Stimulated activated CD4-positive, alpha-beta T cell treated with anti-CD3 and anti-CD28 coated beads, Interleukin-12 subunit alpha, Interleukin-12 subunit beta, amount 100 ng/mL, for 24 hours (primary cell): Measurements from ENCODE around the gene TWIST2.

ENCODE experiments used
- DNase-seq, 2 experiments: peaks; one replicate each; pipeline ENCODE4 v3.0.0-alpha.2; 2020; ENCODE audit warnings: low read depth in 2 of 2

TWIST2 gene

GRCh38 chr2:238938401-238939055 is 90.6 kb downstream of the TWIST2 start:
- no peak for DNase-seq

- no peak for DNase-seq
These were observed 91.2 kb downstream of the TWIST2 start for GRCh38 chr2:238939074-238939473.

GRCh38 chr2:238939521-238940403 is 91.9 kb downstream of the TWIST2 start:
- no peak for DNase-seq

- DNase-seq = no peak
These were observed 92.9 kb downstream of the TWIST2 start for GRCh38 chr2:238940806-238941205.

- no peak for DNase-seq
These were observed 93.4 kb downstream of the TWIST2 start for GRCh38 chr2:238941262-238941792.

GRCh38 chr2:238942080-238942725 is 94.3 kb downstream of the TWIST2 start:
- DNase-seq = no peak

- no peak for DNase-seq
These were observed 94.9 kb downstream of the TWIST2 start for GRCh38 chr2:238942726-238943300.

- no peak for DNase-seq
These were observed 95.6 kb downstream of the TWIST2 start for GRCh38 chr2:238943338-238944067.

GRCh38 chr2:238945433-238946150 is 97.7 kb downstream of the TWIST2 start:
- no peak for DNase-seq

- no peak for DNase-seq
These were observed 98.7 kb downstream of the TWIST2 start for GRCh38 chr2:238946318-238947242.

- no peak for DNase-seq
These were observed 99.4 kb downstream of the TWIST2 start for GRCh38 chr2:238947243-238947760.

GRCh38 chr2:238947920-238948710 is 100.2 kb downstream of the TWIST2 start:
- DNase-seq = no peak

GRCh38 chr2:238948765-238949641 is 101.1 kb downstream of the TWIST2 start:
- DNase-seq = no peak

- DNase-seq = no peak
These were observed 101.9 kb downstream of the TWIST2 start for GRCh38 chr2:238949710-238950345.

- DNase-seq = no peak
These were observed 102.7 kb downstream of the TWIST2 start for GRCh38 chr2:238950551-238950950.

- no peak for DNase-seq
These were observed 104.5 kb downstream of the TWIST2 start for GRCh38 chr2:238952261-238952919.
